Skeletal muscle satellite cell (primary cell): ENCODE measurements around the gene KCNIP4.

Experiments
- H3K27me3 ChIP-seq: 2 replicates; pipeline ENCODE4 v1.7.0; 2013; ENCODE audit warnings: low read length; ENCODE audit not compliant: control insufficient read depth, insufficient read depth
- H3K36me3 ChIP-seq: 2 replicates; pipeline ENCODE4 v1.7.0; 2013; ENCODE audit warnings: mild to moderate bottlenecking, control low read depth, low read length; ENCODE audit not compliant: insufficient read depth
- H3K4me1 ChIP-seq: 2 replicates; pipeline ENCODE4 v1.7.0; 2013; ENCODE audit warnings: low read length; ENCODE audit not compliant: control insufficient read depth, insufficient read depth
- H3K4me2 ChIP-seq: 2 replicates; pipeline ENCODE4 v1.7.0; 2013; ENCODE audit warnings: mild to moderate bottlenecking, low read length
- H3K4me3 ChIP-seq: 2 replicates; pipeline ENCODE4 v1.7.0; 2013; ENCODE audit warnings: low read length
- H3K9ac ChIP-seq: 2 replicates; pipeline ENCODE4 v1.7.0; 2013; ENCODE audit warnings: mild to moderate bottlenecking, low read depth, low read length, moderate library complexity
- H3K9me3 ChIP-seq: replicated peaks from 2 replicates; pipeline ENCODE4 v1.7.0; 2013; ENCODE audit warnings: mild to moderate bottlenecking, control low read depth, low read length

The KCNIP4 gene

DNA sequence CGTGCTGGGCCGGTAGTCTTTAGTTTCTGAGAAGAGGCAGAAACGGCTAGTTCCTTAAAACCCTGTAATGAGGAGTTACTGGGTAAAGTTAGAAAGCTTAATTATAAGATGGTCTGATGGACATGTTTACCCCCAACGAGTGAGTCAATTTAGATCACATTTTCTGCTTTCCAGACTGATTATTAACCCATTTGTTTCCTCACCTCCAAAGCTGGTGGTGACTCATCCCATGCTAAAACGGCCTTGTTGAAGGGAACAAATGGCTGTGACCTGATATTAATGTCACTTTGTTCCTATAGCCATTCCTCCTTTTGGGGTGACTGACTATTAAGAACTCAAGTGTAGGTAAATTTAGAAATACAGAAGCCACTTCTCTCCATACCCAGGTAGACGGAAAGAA, 232.0 kb downstream of the KCNIP4 start:
- no peaks in the 10 kb centered on the region for H3K9me3 ChIP-seq
- H3K9ac ChIP-seq: no peak overlapping the region
- no peak overlapping the region for H3K4me2 ChIP-seq
- H3K4me3 ChIP-seq: no peak overlapping the region
- no peaks in the 10 kb centered on the region for H3K4me1 ChIP-seq
- H3K36me3 ChIP-seq: no peaks in the 10 kb centered on the region
- no peaks in the 10 kb centered on the region for H3K27me3 ChIP-seq

- no peak overlapping the region for H3K4me3 ChIP-seq
- H3K9me3 ChIP-seq: no peaks in the 10 kb centered on the region
- H3K4me2 ChIP-seq: no peak overlapping the region
- H3K9ac ChIP-seq: no peak overlapping the region
- H3K36me3 ChIP-seq: no peaks in the 10 kb centered on the region
- H3K4me1 ChIP-seq: no peaks in the 10 kb centered on the region
- no peaks in the 10 kb centered on the region for H3K27me3 ChIP-seq
Observed at GRCh38 chr4:21710179-21710835, 238.3 kb downstream of the KCNIP4 start.

DNA sequence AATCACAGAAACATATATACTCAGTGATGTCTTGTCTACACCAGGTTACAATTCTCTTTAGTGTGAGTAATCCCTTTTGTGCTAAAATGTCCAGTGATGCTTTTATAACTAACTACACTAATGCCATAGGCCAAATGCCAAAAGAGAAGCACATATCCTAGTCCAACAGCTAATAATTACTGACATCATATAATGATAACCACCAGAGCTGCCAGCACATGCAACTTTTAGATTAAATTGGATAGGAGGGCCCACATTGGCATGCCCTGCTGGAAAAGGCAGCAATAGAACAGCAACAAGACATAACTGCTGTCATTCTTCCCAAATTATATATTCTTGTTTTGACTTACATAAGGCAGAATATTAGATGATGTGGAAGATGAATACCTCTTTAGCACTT, 238.8 kb downstream of the KCNIP4 start:
- H3K27me3 ChIP-seq: no peaks in the 10 kb centered on the region
- H3K4me2 ChIP-seq: no peak overlapping the region
- no peaks in the 10 kb centered on the region for H3K36me3 ChIP-seq
- H3K9ac ChIP-seq: no peak overlapping the region
- H3K4me1 ChIP-seq: no peaks in the 10 kb centered on the region
- H3K4me3 ChIP-seq: no peak overlapping the region
- no peaks in the 10 kb centered on the region for H3K9me3 ChIP-seq

DNA sequence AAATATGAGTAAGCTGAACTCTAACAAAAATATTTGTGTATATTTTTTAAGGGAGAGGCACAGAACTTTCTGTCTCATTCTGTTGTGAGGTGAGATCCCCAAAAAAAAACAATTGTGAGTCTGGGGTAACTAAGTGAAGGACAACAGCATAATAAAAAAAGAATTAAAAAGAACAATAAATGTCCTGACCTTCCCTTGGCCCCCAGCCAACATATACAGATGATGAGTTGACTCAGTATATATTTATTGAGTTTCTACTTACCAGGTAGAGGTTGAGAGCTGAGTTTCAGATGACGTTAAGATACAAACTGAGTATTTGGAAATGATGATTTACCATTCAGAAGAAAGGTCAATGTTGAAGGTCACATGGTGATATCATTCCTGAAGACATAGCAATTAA, 239.5 kb downstream of the KCNIP4 start:
- Histone ChIP-seq H3K36me3 (no peaks in the 10 kb centered on the region), H3K4me1 (no peaks in the 10 kb centered on the region), H3K27me3 (no peaks in the 10 kb centered on the region), H3K9ac (no peak overlapping the region), H3K4me2 (no peak overlapping the region), H3K4me3 (no peak overlapping the region), H3K9me3 (no peaks in the 10 kb centered on the region)

DNA sequence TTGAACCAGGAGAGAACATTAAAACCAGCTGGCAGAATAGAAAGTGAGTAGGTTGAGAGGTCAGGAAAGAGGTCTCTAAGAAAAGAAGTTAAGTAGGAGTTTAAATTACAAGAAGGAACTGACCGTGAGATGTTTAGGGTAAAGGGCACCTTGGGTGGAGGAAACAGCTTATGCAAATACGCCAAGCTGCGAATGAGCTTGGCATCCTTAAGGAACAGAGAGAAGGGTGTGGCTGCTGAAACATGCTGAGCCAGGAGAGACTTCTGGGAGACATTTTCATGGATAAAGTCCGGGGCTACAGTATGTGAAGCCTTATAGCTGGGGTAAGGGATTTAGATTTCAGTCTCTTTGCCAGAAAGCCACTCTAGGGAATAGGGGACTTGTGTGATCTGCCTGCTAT, 249.1 kb downstream of the KCNIP4 start:
- Histone ChIP-seq H3K27me3 (no peaks in the 10 kb centered on the region), H3K4me3 (no peak overlapping the region), H3K4me2 (no peak overlapping the region), H3K9ac (no peak overlapping the region), H3K4me1 (no peaks in the 10 kb centered on the region), H3K9me3 (no peaks in the 10 kb centered on the region), H3K36me3 (no peaks in the 10 kb centered on the region)

GRCh38 chr4:21697583-21697982, 251.0 kb downstream of the KCNIP4 start:
- H3K9ac ChIP-seq: no peak overlapping the region
- H3K4me2 ChIP-seq: no peak overlapping the region
- no peaks in the 10 kb centered on the region for H3K9me3 ChIP-seq
- no peak overlapping the region for H3K4me3 ChIP-seq
- no peaks in the 10 kb centered on the region for H3K4me1 ChIP-seq
- no peaks in the 10 kb centered on the region for H3K36me3 ChIP-seq
- H3K27me3 ChIP-seq: no peaks in the 10 kb centered on the region

- Histone ChIP-seq H3K4me1 (no peaks in the 10 kb centered on the region), H3K36me3 (no peaks in the 10 kb centered on the region), H3K9ac (no peak overlapping the region), H3K4me3 (no peak overlapping the region), H3K9me3 (no peaks in the 10 kb centered on the region), H3K4me2 (no peak overlapping the region), H3K27me3 (no peaks in the 10 kb centered on the region)
Observed at GRCh38 chr4:21695141-21695540, 253.4 kb downstream of the KCNIP4 start.

DNA sequence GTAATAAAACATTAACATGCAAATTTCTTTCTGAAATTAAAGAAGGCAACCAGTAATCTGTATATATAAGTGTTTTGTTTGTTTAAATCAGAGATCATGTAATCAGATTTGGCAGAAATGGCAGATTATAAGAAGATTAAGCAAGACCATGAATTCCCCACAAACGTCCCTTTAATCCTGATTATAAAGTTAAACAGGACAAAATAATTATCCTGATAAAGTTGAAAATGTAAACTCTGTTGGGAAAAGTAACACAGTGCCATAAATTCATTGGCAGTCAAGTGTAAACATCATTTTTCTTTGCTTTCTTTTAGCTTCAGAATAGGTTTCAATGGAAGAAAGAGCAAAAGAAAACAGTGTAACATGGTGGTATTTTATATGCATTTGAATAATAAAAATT, 256.3 kb downstream of the KCNIP4 start:
- Histone ChIP-seq H3K4me1 (no peaks in the 10 kb centered on the region), H3K36me3 (no peaks in the 10 kb centered on the region), H3K27me3 (no peaks in the 10 kb centered on the region), H3K9me3 (no peaks in the 10 kb centered on the region), H3K9ac (no peak overlapping the region), H3K4me2 (no peak overlapping the region), H3K4me3 (no peak overlapping the region)

DNA sequence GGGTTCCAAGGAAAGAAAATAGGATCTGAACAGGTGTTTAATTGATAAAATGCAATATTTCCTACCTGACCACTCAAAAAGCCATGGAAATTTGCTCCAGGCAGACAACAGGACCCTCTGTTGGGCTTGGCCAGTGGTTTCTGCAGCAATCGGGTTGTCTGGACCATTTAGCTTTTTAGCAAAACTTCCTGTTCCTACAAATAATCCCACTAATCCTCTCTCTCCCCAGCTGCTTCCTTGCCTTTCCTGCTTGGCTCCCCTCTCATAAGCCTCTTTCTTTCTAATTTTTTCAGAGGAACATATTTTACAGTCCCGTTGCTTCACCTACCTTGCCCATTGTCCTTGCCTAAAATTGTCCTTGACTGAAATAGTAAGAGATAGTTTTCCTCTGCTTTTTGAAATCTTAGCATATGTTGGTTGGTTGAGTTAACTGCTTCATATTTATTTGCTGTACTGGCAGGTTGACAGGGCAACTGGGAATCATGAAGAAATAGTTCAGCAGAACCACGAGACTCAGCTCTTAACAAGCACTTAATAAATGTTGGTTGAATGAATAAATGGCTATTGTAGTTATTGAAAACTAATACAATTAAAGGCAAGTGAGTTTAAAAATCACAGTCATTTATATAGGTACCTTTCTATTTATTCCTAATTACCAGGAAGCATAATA, 259.8 kb downstream of the KCNIP4 start:
- Histone ChIP-seq H3K4me1 (no peaks in the 10 kb centered on the region), H3K36me3 (no peaks in the 10 kb centered on the region), H3K9ac (no peak overlapping the region), H3K9me3 (no peaks in the 10 kb centered on the region), H3K4me2 (no peak overlapping the region), H3K4me3 (no peak overlapping the region), H3K27me3 (no peaks in the 10 kb centered on the region)

- H3K4me2 ChIP-seq: no peak overlapping the region
- H3K9me3 ChIP-seq: no peaks in the 10 kb centered on the region
- H3K4me3 ChIP-seq: no peak overlapping the region
- H3K9ac ChIP-seq: no peak overlapping the region
- H3K36me3 ChIP-seq: no peaks in the 10 kb centered on the region
- H3K27me3 ChIP-seq: no peaks in the 10 kb centered on the region
- H3K4me1 ChIP-seq: no peaks in the 10 kb centered on the region
Observed at GRCh38 chr4:21685911-21686310, 262.7 kb downstream of the KCNIP4 start.

GRCh38 chr4:21680326-21680898, 268.2 kb downstream of the KCNIP4 start:
- Histone ChIP-seq H3K4me2 (no peak overlapping the region), H3K9ac (no peak overlapping the region), H3K9me3 (no peaks in the 10 kb centered on the region), H3K27me3 (no peaks in the 10 kb centered on the region), H3K4me3 (no peak overlapping the region), H3K36me3 (no peaks in the 10 kb centered on the region), H3K4me1 (no peaks in the 10 kb centered on the region)

- Histone ChIP-seq H3K9ac (no peak overlapping the region), H3K27me3 (no peaks in the 10 kb centered on the region), H3K4me1 (no peaks in the 10 kb centered on the region), H3K4me2 (no peak overlapping the region), H3K36me3 (no peaks in the 10 kb centered on the region), H3K9me3 (no peaks in the 10 kb centered on the region), H3K4me3 (no peak overlapping the region)
Observed at GRCh38 chr4:21678711-21679110, 269.9 kb downstream of the KCNIP4 start.
